NB4 (cell line): ENCODE measurements around the gene NMNAT3.
"Not testable (repeated sequence)": the region's sequence is repeated elsewhere in the genome, so short reads cannot be mapped to it uniquely, and the experiment has no call there.

Experiments used
- DNase-seq: peaks from one replicate; pipeline ENCODE4 v3.0.0; 2010; ENCODE audit warnings: low read depth
- H3K4me3 ChIP-seq: one replicate; pipeline ENCODE4 v1.5.1; 2011; ENCODE audit warnings: mild to moderate bottlenecking, low read depth, low read length, moderate library complexity
- MYC ChIP-seq: IDR thresholded peaks from 2 replicates; pipeline ENCODE4 v1.6.1; 2011; ENCODE audit warnings: low read depth, low read length
- POLR2A ChIP-seq: IDR thresholded peaks from 2 replicates; pipeline ENCODE4 v1.6.1; 2011; ENCODE audit warnings: mild to moderate bottlenecking; ENCODE audit not compliant: insufficient read length; ENCODE audit errors: extremely low read depth
- TF ChIP-seq, protein P1 (sequence below): IDR thresholded peaks from one replicate; pipeline ENCODE4 v1.5.1; 2012; ENCODE audit warnings: low read depth, low read length
- TF ChIP-seq, protein P2 (sequence below): IDR thresholded peaks from 2 replicates; pipeline ENCODE4 v1.6.1; 2011; ENCODE audit warnings: low read depth, low read length

Gene NMNAT3

GRCh38 chr3:139586420-139587017, 91.3 kb downstream of the NMNAT3 start:
- DNase-seq, result no peak
- TF ChIP-seq POLR2A (no peak), MYC (no peak)
- TF ChIP-seq, protein P1, sequence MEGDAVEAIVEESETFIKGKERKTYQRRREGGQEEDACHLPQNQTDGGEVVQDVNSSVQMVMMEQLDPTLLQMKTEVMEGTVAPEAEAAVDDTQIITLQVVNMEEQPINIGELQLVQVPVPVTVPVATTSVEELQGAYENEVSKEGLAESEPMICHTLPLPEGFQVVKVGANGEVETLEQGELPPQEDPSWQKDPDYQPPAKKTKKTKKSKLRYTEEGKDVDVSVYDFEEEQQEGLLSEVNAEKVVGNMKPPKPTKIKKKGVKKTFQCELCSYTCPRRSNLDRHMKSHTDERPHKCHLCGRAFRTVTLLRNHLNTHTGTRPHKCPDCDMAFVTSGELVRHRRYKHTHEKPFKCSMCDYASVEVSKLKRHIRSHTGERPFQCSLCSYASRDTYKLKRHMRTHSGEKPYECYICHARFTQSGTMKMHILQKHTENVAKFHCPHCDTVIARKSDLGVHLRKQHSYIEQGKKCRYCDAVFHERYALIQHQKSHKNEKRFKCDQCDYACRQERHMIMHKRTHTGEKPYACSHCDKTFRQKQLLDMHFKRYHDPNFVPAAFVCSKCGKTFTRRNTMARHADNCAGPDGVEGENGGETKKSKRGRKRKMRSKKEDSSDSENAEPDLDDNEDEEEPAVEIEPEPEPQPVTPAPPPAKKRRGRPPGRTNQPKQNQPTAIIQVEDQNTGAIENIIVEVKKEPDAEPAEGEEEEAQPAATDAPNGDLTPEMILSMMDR, result no peak
- TF ChIP-seq, protein P2, sequence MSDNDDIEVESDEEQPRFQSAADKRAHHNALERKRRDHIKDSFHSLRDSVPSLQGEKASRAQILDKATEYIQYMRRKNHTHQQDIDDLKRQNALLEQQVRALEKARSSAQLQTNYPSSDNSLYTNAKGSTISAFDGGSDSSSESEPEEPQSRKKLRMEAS, result no peak

DNA sequence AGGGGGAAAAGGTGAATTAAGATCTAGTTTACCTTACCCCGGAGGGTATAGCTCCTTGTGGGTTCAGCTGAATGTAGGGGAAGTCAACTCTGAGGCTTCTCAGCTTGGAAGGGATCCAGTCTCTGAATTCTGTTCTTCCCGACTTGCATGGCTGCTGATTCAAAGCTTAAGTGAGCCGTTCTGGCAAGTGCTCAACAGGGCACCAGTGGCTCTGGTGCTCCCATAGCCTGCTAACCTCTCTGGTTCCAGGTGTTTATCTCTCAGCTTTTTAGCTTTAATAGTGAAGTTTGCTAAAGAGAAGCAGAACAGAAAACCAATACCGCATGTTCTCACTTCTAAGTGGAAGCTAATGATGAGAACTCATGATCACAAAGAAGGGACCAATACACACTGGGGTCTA, 92.0 kb downstream of the NMNAT3 start:
- TF ChIP-seq MYC, result no peak
- TF ChIP-seq, protein P2, result no peak
- TF ChIP-seq, protein P1, result no peak
- TF ChIP-seq POLR2A, result no peak
- no peak for DNase-seq
- H3K4me3 ChIP-seq, result no peak overlapping the region

More at GRCh38 chr3:139586420-139587017, 91.3 kb downstream of the NMNAT3 start:
- no peak overlapping the region for H3K4me3 ChIP-seq

DNA sequence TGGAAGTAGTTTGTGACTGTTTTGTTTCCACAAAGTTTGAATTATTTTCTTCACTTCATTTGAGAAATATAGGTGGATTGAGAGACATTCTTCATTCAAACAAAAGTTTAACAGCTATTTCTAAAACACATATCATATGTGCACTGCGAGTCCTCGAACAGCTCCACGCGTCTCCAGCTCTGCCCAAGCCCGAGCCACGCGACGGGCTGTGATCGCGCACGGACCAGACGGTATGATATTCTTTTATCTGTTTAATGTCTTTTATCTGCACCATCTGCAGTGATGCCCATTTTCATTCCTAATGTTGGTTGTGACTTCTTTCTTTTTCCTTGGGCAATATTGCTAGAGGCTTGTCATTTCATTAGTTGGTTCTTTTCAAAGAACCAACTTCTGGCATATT, 94.1 kb downstream of the NMNAT3 start:
- not testable (repeated sequence) for H3K4me3 ChIP-seq, DNase-seq

DNA sequence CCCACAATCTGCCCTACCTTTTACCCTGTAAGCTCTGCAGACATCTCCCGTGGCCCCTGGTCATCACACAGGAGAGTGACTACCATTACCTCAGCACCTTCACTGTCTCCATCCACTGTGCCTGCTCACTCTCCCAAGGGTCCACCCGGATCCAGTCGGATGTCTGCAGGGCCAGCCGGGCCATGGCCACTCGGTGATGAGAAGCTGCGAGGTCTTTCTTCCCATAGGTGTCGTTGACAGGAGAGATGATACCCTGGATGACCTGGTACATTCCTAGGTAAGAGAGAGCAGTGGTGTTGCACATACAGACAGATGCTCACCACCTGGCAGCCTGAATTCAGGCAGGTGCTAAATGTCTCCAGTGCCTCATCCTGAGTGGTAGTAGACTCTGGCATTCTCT, 99.0 kb downstream of the NMNAT3 start:
- no peak for TF ChIP-seq POLR2A
- TF ChIP-seq, protein P2, result no peak
- no peak for TF ChIP-seq MYC
- TF ChIP-seq, protein P1, result no peak
- H3K4me3 ChIP-seq, result no peak overlapping the region
- no peak for DNase-seq

DNA sequence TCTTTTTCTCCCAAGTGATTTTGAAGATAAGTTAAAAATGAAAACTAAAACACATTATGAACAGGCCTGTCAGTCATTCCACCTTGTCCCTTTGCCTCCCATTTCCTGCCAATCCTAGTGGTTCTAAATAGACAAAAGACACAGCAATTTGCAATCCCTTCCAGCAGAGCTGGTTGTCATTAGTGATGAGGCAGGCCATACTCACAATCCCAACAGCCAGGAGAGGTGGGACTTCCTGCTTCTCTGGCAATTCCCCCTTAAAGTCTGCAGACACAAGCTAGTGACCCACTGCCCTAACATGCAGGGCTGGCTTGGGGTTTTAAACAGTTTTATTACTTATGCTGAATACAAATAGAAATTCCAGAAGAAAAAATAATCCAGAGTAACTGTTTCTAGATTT, 99.9 kb downstream of the NMNAT3 start:
- TF ChIP-seq POLR2A, result no peak
- TF ChIP-seq MYC, result no peak
- no peak for DNase-seq

DNA sequence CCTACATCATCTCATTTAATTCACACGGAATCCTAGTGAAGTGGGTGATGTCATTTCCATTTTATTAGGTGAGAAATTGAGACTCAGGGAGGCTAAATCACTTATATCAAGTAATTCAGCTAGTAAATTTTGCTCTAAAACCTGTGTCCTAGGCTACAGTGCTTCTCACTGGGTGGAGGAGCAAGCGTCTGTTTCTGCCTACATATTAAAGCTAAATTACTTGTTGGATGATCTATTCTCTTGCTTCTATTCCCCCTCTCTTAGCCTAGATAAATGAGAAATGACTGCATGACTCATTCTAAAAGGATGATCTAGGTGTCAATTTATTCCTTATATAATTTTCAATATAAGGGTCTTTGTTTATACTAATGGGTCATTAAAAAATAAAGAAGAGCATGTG, 100.4 kb downstream of the NMNAT3 start:
- DNase-seq, result no peak
- TF ChIP-seq, protein P1, result no peak
- TF ChIP-seq POLR2A, result no peak
- TF ChIP-seq, protein P2, result no peak
- TF ChIP-seq MYC, result no peak
- H3K4me3 ChIP-seq, result no peak overlapping the region

More for the DNA sequence above, 99.9 kb downstream of the NMNAT3 start:
- H3K4me3 ChIP-seq, result no peak overlapping the region
